ENCODE data around the gene RPS6KA4. TPM values are rescaled to one million over a fixed set of nuclear protein-coding genes. Genes with fewer than 3 reads are reported as not detected.

The RPS6KA4 gene
- total and polyA plus RNA-seq, 2 of the 13 experiments (the other 11 are each of a cell fraction or from before 2014, with no cell fraction given) = 8.9 to 14.2 TPM

- TF ChIP-seq THRA (CRISPR knock-in tag; IDR thresholded peaks at IDR 0.05; ENCODE audit: borderline replicate concordance) (no peak), EED (CRISPR knock-in tag; IDR thresholded peaks at IDR 0.05) (no peak), ZNF674 (CRISPR knock-in tag; IDR thresholded peaks at IDR 0.05; ENCODE audit: low read depth) (no peak), POGK (CRISPR knock-in tag; conservative IDR thresholded peaks at IDR 0.05) (no peak), NONO (IDR thresholded peaks at IDR 0.05) (no peak), NONO (CRISPR knock-in tag; conservative IDR thresholded peaks at IDR 0.05) (no peak), ZBTB4 (CRISPR knock-in tag; IDR thresholded peaks at IDR 0.05; ENCODE audit: borderline replicate concordance) (no peak)
These were observed 2.7 kb downstream of the RPS6KA4 start (continued) for GRCh38 chr11:64361659-64362058.
